GM19240 (cell line): ENCODE results near the gene EXTL1.

Experiments used
- DNase-seq: peaks from one replicate; pipeline ENCODE4 v3.0.0; 2011; ENCODE audit warnings: low spot score; ENCODE audit not compliant: insufficient read length

The EXTL1 gene

GRCh38 chr1:26067432-26067911, 45.9 kb downstream of the EXTL1 start, which contains the start of gene TRIM63:
TSS of gene TRIM63 (minus strand) at chr1:26067630. CDS start at chr1:26067494, 136 bp downstream.
- no peak for DNase-seq

DNA sequence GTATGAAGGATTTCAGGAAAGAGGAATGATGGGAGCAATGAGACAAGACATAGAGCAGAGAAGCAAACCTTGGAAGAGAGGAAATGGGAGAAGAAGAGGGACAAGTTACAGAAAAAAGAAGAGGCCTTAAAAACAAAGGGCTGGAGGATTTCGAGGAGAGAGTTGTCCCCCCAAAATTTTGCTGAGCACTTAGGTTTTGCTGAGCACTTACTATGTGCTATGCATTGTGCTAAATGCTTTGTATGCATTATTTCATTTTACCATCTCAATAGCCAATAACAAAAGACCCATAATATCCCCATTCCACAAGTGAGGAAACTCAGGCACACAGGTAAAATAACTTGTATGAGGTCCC, 48.3 kb downstream of the EXTL1 start:
- no peak for DNase-seq

DNA sequence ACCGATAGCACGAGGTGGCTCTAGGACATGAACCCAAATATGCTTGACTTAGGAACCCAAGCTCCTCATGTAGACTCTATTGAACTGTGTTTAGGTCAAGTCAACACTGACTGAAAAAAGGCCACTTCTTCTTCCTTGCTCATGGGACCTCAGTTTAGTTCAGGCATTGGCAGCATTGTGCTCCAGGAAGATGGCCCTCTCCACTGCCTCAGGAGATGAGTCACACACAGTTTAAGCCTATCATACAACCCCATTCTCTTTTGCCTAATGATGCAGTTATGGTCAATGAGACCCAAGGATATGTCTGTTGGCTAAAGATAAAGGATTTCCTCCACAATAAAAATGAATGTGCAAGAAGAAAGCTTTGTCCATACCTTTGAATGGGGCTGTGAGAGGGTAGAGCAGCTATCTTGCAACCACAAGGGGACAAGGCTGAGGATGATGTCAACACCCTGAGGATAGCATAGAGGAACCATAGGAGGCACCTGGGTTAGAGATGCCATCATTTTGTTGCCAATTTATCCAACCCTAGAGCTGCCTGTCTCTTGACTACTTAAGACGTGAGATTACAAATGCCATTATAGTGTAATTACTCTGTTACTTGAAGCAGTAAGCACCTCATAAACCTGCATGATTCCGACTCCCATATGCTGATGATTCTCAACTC, 48.9 kb downstream of the EXTL1 start:
- DNase-seq: no peak

DNA sequence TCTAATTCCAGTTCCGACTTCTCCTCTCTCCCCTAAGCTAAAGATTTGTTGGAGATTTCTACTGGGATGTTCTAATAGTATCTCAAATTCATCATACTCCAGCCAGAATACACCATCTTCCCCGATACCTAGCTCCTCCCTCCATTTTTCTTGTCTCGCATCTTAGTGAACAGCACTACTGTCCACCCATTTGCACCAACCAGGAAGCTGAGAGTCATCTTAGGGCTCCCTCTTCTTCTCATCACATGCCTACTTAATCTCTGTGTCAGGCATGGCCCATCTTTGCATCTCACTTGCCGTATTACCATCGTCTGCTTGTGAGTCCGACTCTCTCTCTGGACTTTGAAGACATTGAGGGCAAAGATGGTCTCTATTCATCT, 49.4 kb downstream of the EXTL1 start:
- DNase-seq: no peak

DNA sequence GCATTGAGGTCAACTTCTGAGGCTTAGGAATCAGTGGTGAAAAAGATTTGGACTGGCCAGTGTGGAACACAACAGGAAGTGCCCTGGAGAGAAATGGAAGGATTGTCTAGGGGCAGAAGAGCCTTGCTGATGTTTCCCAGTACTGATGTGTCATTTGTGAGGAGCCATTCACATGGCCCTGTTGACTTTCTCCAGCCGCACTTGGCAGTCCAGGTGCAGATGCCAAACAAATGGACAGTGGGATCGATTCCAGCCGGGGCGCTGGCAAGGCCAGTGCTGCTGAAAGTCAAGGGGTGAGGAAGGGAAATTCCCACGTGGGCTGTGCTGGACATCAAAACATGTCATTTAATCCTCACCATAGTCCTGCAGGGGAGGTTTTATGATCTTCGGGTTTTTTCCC, 50.7 kb downstream of the EXTL1 start:
- no peak for DNase-seq

GRCh38 chr1:26075421-26076144, 54.0 kb downstream of the EXTL1 start:
- no peak for DNase-seq

DNA sequence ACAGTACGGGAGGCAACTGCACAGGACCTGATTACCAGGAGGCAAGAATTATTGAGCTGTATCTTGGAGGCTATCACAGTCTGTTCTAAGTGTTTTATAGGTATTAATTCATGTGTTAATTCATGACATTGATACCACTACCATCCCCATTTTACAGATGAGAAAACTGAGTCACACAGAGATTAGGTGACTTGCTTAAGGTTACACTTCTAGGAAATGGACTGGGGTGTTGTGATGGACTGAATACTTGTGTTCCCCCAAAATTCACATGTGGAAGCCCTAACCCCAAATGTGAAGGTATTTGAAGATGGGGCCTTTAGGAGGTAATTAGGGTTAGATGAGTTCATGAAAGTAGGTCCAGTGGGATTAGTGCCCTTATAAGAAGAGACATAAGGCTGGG, 55.9 kb downstream of the EXTL1 start:
- DNase-seq: no peak

GRCh38 chr1:26078286-26079177, 57.0 kb downstream of the EXTL1 start:
- no peak for DNase-seq

GRCh38 chr1:26079178-26079563, 57.6 kb downstream of the EXTL1 start:
- DNase-seq: no peak

GRCh38 chr1:26079960-26080814, 58.6 kb downstream of the EXTL1 start:
- no peak for DNase-seq

DNA sequence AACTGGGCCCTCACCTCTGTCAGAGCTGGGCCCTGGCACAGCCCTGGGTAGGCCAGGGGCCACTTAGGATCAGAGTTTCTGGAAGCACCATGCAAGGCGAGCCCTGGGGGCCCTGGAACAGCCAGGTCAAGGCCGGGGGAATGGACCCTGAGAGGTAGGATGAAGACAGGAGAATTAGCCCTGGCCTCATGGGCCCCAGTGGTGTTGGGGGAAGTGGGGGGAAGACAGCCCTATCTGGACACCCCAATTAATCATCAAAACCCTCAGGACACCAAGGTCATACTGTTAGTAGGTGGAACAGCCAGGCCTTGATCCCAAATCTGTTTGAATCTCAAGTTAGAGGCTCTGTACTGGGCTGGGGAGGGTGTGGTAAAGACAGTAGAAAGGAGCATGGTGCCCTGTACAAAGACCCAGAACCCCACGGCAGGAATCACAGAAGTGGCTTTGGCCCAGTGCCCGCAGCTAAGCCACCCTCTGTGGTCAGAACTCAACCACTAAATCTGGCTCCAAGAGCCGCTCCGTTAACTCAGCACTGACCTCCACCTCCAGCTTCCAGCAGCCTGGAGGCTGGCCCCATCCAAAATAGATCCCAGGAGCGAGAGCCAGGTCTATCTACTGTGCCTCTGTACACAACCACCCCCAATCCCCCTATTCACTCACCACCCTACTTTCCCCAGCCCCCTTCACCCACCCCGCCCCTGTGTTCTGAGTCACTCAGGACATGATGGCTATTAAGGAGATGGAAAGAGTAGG, 59.9 kb downstream of the EXTL1 start:
- no peak for DNase-seq

DNA sequence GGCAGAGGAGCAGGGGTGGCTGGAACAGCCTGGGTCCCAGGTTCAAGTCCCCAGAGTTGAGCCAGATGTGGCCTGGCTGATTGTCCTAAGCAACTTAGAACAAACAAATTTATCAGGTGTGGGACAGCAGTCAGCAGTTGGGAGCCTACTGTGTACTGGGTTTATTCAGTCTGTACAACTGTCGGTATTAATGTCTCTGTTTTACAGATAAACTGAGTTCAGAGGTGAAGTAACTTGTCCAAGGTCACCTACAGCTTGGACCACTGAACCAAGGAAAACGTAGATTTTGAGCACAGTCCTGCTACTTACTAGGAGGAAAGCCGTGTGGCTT, 60.4 kb downstream of the EXTL1 start:
- DNase-seq: no peak

GRCh38 chr1:26083208-26083607, 61.6 kb downstream of the EXTL1 start:
- DNase-seq: no peak

DNA sequence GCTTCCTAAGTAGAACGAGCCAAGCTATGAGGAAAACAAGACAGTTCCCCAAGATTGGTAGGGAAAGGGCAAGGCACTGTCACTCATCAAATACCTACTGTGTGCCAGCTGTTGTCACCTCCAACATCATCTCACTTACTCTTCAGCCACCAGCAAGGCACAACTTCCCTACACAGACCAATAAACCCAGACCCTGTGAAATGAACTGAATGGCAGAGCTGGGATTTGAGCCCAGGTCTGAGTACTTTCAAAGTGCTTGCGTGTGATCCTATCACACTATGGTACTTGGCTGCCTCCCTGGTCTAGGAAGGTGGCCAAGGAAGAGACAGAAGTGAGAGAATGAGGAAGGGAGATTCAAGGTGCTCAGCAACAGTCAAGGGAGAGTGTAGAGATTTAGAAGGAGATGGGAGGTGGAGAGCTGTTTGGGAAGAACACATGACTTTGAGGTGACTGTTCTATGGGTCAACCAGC, 62.6 kb downstream of the EXTL1 start:
- DNase-seq: no peak

- no peak for DNase-seq
Measured at GRCh38 chr1:26084844-26085243, 63.3 kb downstream of the EXTL1 start.
